Measurements from ENCODE around the gene CACNA2D3.

CACNA2D3 gene

GRCh38 chr3:54873059-54874010 is 751.0 kb downstream of the CACNA2D3 start:
- H3K27ac ChIP-seq, result no peak overlapping the region
- no peaks in the 10 kb centered on the region for H3K9me3 ChIP-seq (ENCODE audit: low read depth, low read length)
- no peak for DNase-seq (ENCODE audit: low read depth, low spot score)
- no peak overlapping the region for H3K9ac ChIP-seq (ENCODE audit: insufficient read length)
- H3K36me3 ChIP-seq (ENCODE audit: insufficient read depth, low read length), result no peaks in the 10 kb centered on the region
- TF ChIP-seq EZH2 (IDR thresholded peaks at IDR 0.05), result no peak
- no peak for TF ChIP-seq FOXP2 (optimal IDR thresholded peaks at IDR 0.05; ENCODE audit: control extremely low read depth, extremely low read length, insufficient read depth)
- no peak for TF ChIP-seq POLR2AphosphoS5 (IDR thresholded peaks at IDR 0.05; ENCODE audit: borderline replicate concordance, low read depth, low read length)
- no peak overlapping the region for H3K4me3 ChIP-seq

GRCh38 chr3:54874816-54875556 is 752.6 kb downstream of the CACNA2D3 start:
- no peak for DNase-seq (ENCODE audit: low read depth, low spot score)
- Histone ChIP-seq H3K4me3 (no peak overlapping the region), H3K9me3 (ENCODE audit: low read depth, low read length) (no peaks in the 10 kb centered on the region), H3K27ac (no peak overlapping the region), H3K9ac (ENCODE audit: insufficient read length) (no peak overlapping the region), H3K36me3 (ENCODE audit: insufficient read depth, low read length) (no peaks in the 10 kb centered on the region)
- TF ChIP-seq POLR2AphosphoS5 (IDR thresholded peaks at IDR 0.05; ENCODE audit: borderline replicate concordance, low read depth, low read length) (no peak), FOXP2 (optimal IDR thresholded peaks at IDR 0.05; ENCODE audit: control extremely low read depth, extremely low read length, insufficient read depth) (no peak), EZH2 (IDR thresholded peaks at IDR 0.05) (no peak)

GRCh38 chr3:54875596-54876268 is 753.4 kb downstream of the CACNA2D3 start:
- no peak for TF ChIP-seq POLR2AphosphoS5 (IDR thresholded peaks at IDR 0.05; ENCODE audit: borderline replicate concordance, low read depth, low read length)
- no peak for TF ChIP-seq EZH2 (IDR thresholded peaks at IDR 0.05)
- no peak for TF ChIP-seq FOXP2 (optimal IDR thresholded peaks at IDR 0.05; ENCODE audit: control extremely low read depth, extremely low read length, insufficient read depth)
- Histone ChIP-seq H3K4me3 (no peak overlapping the region), H3K36me3 (ENCODE audit: insufficient read depth, low read length) (no peaks in the 10 kb centered on the region), H3K27ac (no peak overlapping the region), H3K9ac (ENCODE audit: insufficient read length) (no peak overlapping the region), H3K9me3 (ENCODE audit: low read depth, low read length) (no peaks in the 10 kb centered on the region)
- no peak for DNase-seq (ENCODE audit: low read depth, low spot score)

- no peak for DNase-seq (ENCODE audit: low read depth, low spot score)
- no peak for TF ChIP-seq POLR2AphosphoS5 (IDR thresholded peaks at IDR 0.05; ENCODE audit: borderline replicate concordance, low read depth, low read length)
- no peak for TF ChIP-seq FOXP2 (optimal IDR thresholded peaks at IDR 0.05; ENCODE audit: control extremely low read depth, extremely low read length, insufficient read depth)
- no peak for TF ChIP-seq EZH2 (IDR thresholded peaks at IDR 0.05)
- Histone ChIP-seq H3K9me3 (ENCODE audit: low read depth, low read length) (no peaks in the 10 kb centered on the region), H3K4me3 (no peak overlapping the region), H3K36me3 (ENCODE audit: insufficient read depth, low read length) (no peaks in the 10 kb centered on the region), H3K9ac (ENCODE audit: insufficient read length) (no peak overlapping the region), H3K27ac (no peak overlapping the region)
Measured at GRCh38 chr3:54876694-54877093, 754.3 kb downstream of the CACNA2D3 start.

GRCh38 chr3:54877730-54878129 is 755.4 kb downstream of the CACNA2D3 start:
- no peak for TF ChIP-seq POLR2AphosphoS5 (IDR thresholded peaks at IDR 0.05; ENCODE audit: borderline replicate concordance, low read depth, low read length)
- no peak for TF ChIP-seq FOXP2 (optimal IDR thresholded peaks at IDR 0.05; ENCODE audit: control extremely low read depth, extremely low read length, insufficient read depth)
- no peak for TF ChIP-seq EZH2 (IDR thresholded peaks at IDR 0.05)
- Histone ChIP-seq H3K36me3 (ENCODE audit: insufficient read depth, low read length) (no peaks in the 10 kb centered on the region), H3K27ac (no peak overlapping the region), H3K9ac (ENCODE audit: insufficient read length) (no peak overlapping the region), H3K4me3 (no peak overlapping the region), H3K9me3 (ENCODE audit: low read depth, low read length) (no peaks in the 10 kb centered on the region)
- DNase-seq (ENCODE audit: low read depth, low spot score), result no peak

- H3K27ac ChIP-seq, result no peak overlapping the region
- no peak for DNase-seq (ENCODE audit: low read depth, low spot score)
- TF ChIP-seq FOXP2 (optimal IDR thresholded peaks at IDR 0.05; ENCODE audit: control extremely low read depth, extremely low read length, insufficient read depth), result no peak
Measured at GRCh38 chr3:54878145-54878544, 755.8 kb downstream of the CACNA2D3 start.

GRCh38 chr3:54882129-54882833 is 759.9 kb downstream of the CACNA2D3 start:
- H3K9ac ChIP-seq (ENCODE audit: insufficient read length), result no peak overlapping the region
- H3K4me3 ChIP-seq, result no peak overlapping the region
- H3K9me3 ChIP-seq (ENCODE audit: low read depth, low read length), result no peaks in the 10 kb centered on the region
- TF ChIP-seq FOXP2 (optimal IDR thresholded peaks at IDR 0.05; ENCODE audit: control extremely low read depth, extremely low read length, insufficient read depth) (no peak), POLR2AphosphoS5 (IDR thresholded peaks at IDR 0.05; ENCODE audit: borderline replicate concordance, low read depth, low read length) (no peak), EZH2 (IDR thresholded peaks at IDR 0.05) (no peak)
- H3K36me3 ChIP-seq (ENCODE audit: insufficient read depth, low read length), result no peaks in the 10 kb centered on the region
- DNase-seq (ENCODE audit: low read depth, low spot score), result no peak
- no peak overlapping the region for H3K27ac ChIP-seq

More at GRCh38 chr3:54878145-54878544, 755.8 kb downstream of the CACNA2D3 start:
- H3K36me3 ChIP-seq (ENCODE audit: insufficient read depth, low read length), result no peaks in the 10 kb centered on the region
- no peak overlapping the region for H3K4me3 ChIP-seq
- no peak overlapping the region for H3K9ac ChIP-seq (ENCODE audit: insufficient read length)
- no peaks in the 10 kb centered on the region for H3K9me3 ChIP-seq (ENCODE audit: low read depth, low read length)
